HPDE6-E6E7 (cell line): ENCODE data around the gene MYBL2.

Source experiments
- DNase-seq: peaks from one replicate; pipeline ENCODE4 v3.0.0; 2011; ENCODE audit warnings: missing footprints; ENCODE audit errors: extremely low spot score

Gene MYBL2

DNA sequence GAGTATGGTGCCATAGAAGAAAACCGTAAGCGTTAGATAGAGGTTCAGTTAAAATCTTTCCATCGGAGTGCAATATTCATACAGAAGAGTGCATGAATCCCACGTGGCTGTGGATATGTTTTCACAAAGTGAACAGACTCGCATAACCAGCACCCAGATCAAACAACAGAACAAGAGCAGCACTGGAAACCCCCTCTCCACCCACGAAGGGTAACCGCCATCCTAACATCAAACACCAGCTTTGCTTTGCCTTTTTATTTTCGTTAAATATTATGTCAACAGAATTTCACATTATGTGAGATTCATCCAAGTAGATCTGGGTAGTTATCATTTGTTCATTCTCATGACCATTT lies 55.2 kb downstream of the MYBL2 start:
- no peak for DNase-seq

DNA sequence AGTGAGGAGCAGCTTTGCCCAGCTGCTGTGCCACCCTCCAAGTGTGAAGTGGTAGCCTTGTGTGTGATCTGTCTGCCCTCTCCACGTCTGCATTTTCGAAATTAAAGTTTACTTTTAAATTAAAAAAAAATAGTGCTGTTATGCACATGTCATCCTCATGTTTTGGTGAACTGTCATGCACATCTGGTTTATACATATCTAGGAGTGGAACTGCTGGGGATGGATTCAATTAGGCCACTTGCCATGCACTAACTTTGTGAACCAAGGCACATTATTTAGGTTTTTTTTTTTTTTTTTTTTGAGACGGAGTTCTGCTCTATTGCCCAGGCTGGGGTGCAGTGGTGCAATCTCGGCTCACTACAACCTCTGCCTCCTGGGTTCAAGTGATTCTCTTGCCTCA lies 56.3 kb downstream of the MYBL2 start:
- no peak for DNase-seq

DNA sequence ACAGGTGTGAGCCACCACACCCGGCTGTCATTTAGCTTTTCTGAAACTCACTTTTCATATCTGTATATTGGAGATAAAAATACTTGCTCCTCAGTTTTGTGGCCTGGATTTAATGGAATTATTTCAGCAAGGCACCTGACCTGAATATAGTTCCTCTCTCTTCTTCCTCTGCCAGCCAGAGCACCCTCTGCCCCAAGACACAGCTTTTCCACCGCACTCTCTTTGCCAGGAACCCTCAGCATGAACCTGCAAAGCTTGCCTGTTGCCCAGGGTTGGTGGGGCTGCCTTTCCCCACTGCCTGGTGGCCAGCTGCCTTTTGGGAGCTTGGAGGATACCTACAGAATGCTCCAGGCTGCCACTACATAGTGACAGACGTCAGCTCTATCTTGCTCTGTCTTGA lies 56.8 kb downstream of the MYBL2 start:
- no peak for DNase-seq

DNA sequence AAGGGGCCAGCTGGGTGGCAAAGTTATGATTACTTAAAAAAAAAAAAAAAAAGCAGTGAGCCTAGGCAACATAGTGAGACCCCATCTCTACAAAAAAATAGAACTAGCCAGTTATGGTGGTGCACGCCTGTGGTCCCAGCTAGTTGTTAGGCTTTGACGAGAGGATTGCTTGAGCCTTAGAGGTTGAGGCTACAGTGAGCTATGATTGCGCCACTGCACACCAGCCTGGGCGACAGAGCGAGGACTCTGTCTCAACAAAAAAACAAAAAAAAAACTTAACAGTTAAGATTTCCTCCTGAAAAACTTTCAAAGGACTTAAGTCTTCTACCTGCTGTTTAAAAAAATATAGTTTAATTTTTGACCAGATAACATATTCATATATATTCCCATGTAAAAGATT lies 57.5 kb downstream of the MYBL2 start:
- no peak for DNase-seq

DNA sequence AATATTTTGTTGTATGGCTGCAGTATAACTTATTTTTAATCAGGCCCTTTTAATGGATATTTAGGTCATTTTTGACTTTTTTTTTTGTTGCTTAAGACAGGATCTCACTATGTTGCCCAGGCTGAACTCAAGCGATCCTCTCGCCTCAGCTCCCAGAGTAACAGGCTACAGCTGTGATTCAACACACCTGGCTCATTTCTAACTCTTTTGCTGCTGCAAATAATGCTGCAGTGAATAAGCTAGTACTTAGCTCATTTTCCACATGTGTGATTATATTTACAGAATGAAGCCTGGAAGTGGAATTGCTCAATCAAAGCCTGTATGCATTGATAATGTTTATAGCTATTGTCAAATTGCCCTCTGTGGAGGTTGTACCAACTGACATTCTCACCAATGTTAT lies 58.8 kb downstream of the MYBL2 start:
- no peak for DNase-seq

DNA sequence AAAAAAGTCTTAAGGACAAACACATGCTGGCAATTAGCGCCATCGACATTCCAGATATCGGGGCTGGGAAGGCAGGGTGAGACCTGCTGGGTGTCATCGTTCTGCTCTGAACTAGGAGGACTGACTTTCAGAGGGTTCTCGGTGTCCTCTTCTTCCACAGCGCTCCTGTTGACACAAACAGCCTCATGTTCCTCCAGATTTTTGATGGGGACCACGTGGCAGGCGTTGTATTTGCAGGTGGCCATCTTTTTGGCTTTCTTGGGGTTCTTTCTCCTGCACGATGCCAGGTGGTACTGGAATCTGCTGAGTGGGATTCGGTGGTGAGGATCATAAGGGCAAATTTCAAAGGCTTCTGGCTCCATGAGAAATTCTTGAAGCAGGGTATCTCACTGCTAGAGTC lies 59.4 kb downstream of the MYBL2 start:
- no peak for DNase-seq

DNA sequence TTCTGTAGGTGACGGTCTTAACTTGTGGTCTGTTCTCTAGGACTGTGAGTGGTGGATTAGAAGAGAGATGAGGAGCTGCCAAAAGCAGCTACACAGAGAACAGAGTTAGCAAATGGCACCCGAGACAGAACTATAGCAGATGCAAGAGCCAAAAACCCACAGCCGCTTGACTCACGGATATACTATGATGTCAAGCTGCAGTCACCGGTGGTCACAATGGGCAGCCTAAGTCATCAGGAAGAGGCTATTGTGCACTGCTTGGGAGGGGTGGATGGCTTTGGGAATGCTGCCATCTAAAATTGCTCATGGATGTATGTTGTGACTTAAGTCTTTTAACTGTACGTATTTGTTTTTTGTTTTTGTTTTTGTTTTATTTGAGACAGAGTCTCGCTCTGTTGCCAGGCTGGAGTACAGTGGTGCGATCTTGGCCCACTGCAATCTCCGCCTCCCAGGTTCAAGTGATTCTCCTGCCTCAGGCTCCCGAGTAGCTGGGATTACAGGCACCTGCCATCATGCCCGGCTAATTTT lies 60.0 kb downstream of the MYBL2 start, which contains the start of gene GTSF1L:
Gene GTSF1L (minus strand): TSS at position 192 of the 528 bp plus-strand sequence. CDS start 308 bp downstream, outside the sequence.
- DNase-seq: no peak

DNA sequence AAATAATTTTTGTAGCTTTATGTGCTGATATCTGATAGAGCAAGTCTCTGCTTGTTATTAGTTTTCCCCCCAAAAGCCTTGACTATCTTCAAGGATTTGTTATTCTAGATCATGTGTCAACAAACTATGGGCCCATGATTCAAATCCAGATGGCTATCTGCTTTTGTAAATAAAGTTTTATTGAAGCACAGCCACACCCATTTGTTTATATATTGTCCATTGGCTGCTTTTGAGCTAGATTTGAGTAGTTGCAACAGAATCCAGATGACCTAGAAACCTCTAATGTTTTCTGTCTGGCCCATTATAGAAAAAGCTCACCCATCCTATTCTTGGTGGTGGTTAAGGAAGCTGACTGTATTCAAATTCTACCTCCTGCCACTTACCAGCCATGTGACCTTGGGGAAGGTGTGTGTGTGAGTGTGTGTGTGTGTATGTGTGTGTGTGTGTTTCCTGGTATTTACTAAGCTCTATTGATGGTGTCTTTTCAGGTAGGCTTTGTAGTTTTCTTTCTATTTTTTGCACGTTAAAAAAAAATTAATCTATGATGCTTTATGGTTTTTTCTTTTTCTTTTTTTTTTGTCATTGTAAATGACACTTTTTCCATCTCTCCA lies 61.2 kb downstream of the MYBL2 start:
- DNase-seq: no peak

DNA sequence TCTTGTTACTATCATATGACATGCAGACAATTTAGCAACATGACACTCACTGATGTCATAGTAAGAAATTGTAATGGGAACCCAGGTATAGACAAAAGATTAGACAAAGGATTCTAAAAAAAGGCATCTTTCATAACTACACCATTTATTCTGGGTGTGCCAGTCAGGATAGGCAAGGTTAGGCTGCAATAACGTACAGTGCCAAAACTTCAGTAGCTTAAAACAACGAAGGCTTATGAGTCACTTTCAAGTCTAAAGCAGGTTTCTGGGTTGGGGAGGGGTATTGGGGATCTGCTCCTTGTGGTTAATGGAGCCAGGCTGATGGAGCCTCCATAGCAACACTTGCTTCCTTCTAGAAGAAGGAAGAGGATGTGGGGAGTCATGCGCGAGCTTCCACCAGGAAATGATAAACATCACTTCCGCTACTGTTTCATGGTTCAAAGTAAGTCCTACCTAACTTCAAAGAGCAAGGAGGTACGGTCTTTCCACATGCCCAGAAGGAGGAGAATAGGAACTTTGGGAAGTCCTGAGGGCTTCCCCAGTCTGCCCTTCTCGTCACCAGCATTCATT lies 61.9 kb downstream of the MYBL2 start:
- no peak for DNase-seq

DNA sequence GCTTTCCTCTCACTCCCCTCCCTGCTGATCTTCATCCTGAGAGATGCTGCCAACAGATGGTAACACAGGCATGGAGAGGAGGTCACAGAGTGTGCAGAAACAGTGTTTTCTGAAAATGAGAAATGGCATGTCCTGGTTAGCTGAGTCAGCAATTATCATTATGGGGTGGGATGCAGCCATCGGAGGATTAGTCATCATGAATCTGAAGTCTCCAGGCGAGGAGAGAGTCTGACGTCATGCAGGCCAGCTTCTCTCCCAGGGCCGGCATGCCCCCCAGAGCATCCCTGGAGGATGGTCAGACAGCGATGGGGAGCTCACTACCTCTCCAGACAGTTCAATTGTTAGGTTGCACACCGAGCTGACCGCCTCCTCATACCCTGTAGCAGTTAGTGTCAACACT lies 64.6 kb downstream of the MYBL2 start:
- no peak for DNase-seq

DNA sequence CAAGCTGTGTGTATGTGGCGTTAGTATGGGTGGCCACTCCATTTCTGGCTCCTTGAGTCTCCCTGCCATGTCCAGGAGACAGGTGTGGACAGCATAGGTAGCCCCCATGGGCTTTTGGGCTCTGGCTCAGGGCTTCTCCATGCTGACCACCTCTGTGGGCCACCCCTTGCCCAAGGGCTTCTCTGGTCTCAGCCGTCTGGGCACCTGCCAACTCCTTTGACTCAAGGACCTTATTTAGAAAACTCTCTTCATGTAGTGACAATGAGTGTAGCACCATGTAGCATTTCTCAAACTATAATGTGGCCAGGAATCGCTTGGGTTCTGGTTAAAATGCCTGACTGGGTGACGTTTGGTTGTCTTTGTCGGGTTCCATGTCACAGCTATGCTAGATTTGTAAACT lies 65.0 kb downstream of the MYBL2 start:
- no peak for DNase-seq

DNA sequence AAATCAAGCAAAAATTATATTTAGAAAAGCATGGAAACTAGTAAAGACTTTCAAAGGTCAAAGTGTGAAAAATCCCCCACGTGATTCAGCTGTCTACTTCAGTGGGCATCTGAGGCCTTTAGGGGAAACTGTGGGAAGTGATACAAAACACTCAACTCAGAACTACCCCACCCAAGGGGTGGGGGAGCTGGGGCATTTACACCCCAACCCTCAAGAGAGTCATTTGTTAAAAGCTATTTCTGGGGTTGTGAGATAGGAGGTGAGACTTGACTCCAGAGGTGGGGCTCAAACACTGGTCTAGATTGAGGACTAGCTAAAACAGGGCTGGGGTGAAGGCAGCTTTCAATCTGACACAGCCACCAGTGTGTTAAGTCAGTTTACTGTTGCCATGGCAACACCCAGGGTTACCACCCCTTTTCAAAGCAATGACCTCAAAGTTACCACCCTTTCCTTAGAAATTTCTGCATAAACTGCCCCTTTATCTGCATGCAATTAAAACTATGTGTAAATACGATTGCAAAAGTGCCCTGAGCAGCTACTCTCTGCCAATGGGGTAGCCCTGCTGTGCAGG lies 69.8 kb downstream of the MYBL2 start:
- no peak for DNase-seq

DNA sequence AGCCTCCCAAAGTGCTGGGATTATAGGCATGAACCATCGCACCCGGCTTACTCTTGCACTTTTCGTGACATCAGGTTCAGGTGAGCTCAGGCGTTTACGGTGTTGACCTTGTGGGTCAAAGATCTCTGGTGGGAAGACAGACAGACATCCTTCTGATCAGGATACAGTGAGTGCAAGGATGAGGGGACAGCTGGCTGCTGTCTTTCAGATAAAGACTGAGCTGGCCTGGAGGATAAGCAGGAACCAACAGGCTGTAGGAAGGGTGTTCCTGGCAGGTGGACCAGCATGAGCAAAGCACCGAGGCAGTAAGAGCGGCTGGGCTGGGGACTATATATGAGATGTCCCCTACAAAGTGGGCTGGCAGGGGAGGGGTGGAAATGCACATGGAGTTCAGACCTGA lies 71.0 kb downstream of the MYBL2 start:
- DNase-seq: no peak

DNA sequence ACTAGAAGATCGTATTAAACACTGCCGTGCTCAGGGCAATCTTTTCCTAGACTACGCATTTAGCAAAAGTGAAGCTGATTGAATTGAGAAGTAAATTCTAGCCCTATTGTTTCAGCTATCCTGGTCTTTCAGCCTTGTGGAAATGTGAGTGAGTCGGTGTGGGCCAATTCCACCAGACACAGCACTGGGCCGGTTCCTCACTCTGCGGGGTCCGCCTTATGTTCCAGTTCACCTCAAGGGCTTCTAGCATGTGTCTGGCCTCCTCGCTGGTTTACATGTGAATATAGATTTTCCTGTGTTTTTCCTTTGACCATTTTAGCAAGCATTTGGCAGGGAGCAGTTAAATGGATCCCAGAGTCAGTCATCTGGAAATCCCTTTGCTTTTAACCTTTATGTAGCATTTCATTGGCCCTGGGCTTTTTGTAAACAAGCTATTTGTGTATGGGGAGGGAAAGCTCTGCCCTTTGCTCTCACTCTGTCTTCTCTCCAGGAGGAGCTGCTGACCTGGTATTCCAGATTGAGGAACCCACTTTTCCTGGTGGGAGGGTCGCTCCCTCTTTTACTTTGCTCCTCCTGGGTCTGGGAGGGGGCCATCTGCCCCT lies 72.3 kb downstream of the MYBL2 start:
- DNase-seq: no peak

DNA sequence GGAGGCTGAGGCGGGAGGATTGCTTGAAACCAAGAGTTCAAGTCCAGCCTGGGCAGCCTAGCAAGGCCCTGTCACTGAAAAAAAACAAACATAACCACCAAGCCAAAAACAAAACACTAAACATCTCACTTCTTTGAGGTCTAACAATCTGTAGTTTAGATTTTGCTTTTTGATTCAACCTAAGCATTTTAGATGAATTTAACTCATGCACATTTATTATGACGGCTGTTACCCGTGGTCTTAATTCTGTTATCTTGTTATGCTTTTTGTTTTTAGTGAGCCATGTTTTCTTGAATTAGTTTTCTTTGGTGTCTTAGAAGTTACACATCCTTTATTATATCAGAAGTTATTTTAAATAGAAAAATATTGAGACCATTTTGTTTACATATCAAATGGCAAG lies 73.7 kb downstream of the MYBL2 start:
- no peak for DNase-seq

DNA sequence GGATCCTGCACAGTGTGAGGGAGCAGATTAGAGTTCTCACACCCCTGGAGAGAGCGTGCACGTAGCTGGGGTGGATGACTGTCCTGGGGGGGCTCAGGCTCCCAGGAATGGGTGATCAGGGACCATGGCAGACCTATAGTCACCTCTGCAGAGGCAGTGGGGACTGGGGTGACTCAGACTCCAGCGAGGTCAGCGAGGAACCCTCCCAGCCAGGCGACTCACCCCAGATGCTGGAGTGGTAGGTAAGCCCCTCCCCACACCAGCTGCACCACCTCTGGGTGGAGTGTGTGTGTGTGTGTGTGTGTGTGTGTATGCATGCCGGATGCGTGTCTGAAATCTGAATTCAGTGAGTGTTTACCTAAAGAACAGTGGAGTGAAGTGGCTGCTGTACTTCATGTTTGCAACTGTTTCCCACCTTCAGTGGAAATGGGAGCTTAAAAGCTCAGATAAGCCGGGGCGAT lies 77.3 kb downstream of the MYBL2 start:
- DNase-seq: no peak

DNA sequence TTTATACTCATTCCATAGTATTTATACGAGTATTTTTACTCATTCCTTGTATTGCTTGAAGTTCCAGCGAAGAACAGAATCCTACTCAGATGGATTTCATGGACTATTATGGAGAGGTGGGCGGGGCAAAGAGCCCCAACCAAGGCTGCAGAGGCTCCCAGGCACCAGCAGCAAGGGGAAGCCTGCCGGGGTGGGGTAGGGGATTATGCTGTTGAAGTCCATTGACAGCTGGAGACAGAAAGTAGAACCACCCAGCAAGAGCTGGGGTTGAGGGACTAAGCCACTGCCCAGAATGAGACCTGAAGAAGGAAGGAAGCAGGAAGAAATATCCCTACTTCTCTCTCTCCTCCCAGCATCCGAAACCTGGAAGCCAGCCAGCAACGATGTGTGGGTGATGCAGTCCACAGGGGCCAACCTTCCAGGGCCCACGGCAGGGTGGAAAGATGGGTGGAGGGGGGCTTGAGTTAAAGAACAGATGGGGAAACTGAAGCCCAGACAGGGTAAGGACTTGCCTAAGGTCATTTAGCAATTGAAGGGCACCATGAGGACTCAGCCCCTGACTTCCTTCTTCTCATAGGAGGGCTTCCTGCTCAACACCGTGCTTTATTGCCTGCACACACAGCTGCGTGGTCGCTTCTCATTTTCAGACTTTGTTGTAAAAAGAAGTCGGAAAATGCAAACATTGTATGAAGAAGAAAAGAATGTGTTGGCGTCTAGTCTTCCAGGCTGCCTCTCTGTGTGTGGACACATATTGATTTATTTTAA lies 78.2 kb downstream of the MYBL2 start:
- no peak for DNase-seq

DNA sequence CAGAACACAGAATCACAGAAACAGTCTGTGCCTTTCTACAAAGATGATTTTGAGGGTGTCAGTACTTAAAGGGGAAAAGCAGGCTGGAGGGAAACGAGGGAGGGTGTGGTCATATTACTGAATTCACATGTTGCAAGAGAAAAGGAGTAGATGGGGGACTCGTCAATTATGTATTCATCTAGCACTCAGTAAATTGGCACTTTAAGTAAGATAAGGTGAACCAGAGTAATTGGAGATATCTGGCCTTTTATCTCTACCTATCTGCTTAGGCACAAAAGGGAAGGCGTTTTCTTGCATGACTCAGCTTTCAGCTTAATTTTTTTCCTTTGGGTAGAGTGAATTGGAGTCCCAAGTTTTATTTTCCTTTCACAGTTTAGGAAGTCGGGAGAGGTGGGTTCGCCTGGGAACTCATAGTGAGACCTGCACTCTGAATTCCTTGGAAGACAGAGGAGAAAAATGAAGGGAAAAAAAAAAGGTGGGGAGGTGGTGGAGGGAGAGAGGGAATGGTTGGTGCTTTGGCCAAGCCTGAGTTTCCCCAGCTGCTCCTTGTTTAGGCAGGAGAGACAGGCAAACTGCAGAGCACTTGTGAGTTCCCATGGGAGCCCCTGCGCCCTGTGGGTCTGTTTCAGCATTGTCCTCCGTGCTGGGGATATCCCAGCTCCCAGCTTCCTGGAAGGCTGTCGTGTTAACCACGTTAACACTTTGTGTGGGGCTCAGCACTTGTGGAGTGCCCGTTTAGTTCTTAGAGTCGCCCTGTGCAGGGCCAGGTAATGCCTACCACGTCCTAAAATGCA lies 79.6 kb downstream of the MYBL2 start:
- no peak for DNase-seq

DNA sequence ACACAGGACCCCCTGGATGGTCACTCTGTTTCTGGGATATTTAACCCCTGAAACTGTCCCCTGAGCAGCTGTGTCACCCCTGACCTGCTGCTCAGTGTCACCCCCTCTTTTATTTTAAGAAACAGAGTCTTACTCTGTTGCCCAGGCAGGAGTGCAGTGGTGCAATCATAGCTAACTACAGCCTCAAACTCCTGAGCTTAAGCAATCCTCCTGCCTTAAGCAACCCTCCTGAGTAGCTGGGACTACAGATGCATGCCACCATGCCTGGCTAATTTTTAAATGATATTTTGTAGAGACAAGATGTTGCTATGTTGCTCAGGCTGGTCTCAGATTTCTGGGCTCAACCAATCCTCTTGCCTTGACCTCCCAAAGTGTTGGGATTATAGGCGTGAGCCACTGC lies 81.4 kb downstream of the MYBL2 start:
- DNase-seq: no peak

DNA sequence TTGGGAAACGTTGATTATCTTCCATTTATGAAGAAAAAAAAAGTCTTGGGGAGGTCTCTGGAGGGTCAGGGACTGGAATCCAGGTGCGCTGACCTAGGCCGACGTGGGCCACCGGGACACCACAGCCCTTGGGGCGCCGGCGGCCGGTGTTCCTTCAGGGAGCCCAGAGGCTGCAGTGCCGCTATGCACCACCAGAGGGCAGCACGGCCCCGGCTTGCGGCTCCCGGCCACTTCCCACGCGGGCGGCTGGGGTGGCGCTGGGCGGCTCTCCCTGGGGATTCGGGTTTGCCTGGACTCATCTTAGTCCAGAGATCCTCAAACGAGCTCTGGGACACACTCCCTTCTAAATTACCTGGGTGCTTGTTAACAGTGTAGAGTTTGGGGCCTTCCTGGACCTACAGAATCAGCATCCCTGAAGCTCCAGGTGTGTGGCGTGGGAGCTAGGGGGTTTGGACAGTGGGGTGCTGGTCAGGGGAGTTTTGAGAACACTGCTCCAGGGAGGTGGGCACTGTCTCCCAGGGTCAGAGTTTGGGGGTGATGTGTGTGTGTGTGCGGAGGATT lies 82.9 kb downstream of the MYBL2 start:
- DNase-seq: peak; percentile 90

DNA sequence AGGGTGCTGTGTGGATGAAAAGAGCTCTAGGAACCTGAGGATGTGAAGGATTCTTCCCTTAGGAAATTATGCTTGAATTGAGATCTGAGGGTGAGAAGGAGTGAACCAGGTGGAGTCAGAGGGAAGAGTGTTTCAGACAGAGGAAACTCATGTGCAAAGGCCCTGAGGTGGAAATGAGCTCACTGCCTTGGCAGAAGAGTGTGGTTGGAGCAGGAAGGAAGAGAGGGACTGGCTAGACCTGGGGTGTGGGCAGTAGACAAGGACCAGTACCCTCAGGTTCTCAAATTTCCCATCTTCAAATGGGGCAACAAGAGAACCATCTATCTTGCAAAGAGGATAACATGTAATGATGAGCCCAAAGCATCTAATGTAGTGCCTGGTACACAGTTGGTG lies 83.9 kb downstream of the MYBL2 start:
- no peak for DNase-seq
